ENCODE data around the gene CDCA4. TPM values are rescaled to one million over a fixed set of nuclear protein-coding genes. Genes with fewer than 3 reads are reported as not detected.
A peak's percentile ranks its signal among the peaks of the same experiment; 100 is the strongest.

Gene CDCA4
- total RNA-seq, 4 donors from 2014 or later: 5.7 to 8.5 (median 6.7) TPM

- TF ChIP-seq POLR2A (IDR thresholded peaks at IDR 0.05): no peak
- TF ChIP-seq, protein P1, sequence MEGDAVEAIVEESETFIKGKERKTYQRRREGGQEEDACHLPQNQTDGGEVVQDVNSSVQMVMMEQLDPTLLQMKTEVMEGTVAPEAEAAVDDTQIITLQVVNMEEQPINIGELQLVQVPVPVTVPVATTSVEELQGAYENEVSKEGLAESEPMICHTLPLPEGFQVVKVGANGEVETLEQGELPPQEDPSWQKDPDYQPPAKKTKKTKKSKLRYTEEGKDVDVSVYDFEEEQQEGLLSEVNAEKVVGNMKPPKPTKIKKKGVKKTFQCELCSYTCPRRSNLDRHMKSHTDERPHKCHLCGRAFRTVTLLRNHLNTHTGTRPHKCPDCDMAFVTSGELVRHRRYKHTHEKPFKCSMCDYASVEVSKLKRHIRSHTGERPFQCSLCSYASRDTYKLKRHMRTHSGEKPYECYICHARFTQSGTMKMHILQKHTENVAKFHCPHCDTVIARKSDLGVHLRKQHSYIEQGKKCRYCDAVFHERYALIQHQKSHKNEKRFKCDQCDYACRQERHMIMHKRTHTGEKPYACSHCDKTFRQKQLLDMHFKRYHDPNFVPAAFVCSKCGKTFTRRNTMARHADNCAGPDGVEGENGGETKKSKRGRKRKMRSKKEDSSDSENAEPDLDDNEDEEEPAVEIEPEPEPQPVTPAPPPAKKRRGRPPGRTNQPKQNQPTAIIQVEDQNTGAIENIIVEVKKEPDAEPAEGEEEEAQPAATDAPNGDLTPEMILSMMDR (IDR thresholded peaks at IDR 0.05): no peak
- no peak for TF ChIP-seq EP300 (IDR thresholded peaks at IDR 0.05)
- peaks cover 0 to 27% (median 17%) of the 10 kb centered on the region in 4 donors for H3K4me1 ChIP-seq
- H3K9me3 ChIP-seq: no peaks in the 10 kb centered on the region
- no peaks in the 10 kb centered on the region for H3K36me3 ChIP-seq
- peaks cover 0 to 2% of the 10 kb centered on the region in 2 donors for H3K27me3 ChIP-seq
- no peak overlapping the region for H3K27ac ChIP-seq
- WGBS, 2 donors: 74 to 81% methylated on average over 10 of the region's 10 CpGs
- H3K4me3 ChIP-seq: no peak overlapping the region
- no peak for DNase-seq (ENCODE audit: low spot score in 2 of 2)
Measured at GRCh38 chr14:104982548-104983230, 38.2 kb downstream of the CDCA4 start.

GRCh38 chr14:104981699-104982541, 39.0 kb downstream of the CDCA4 start:
- no peak overlapping the region for H3K4me3 ChIP-seq
- WGBS, 2 donors: 60 to 72% methylated on average over 8 to 17 of the region's 17 CpGs
- no peak for DNase-seq (ENCODE audit: low spot score in 2 of 2)
- H3K27me3 ChIP-seq: peaks cover 0 to 10% of the 10 kb centered on the region in 2 donors
- H3K9me3 ChIP-seq: no peaks in the 10 kb centered on the region
- TF ChIP-seq POLR2A (IDR thresholded peaks at IDR 0.05) (no peak), EP300 (IDR thresholded peaks at IDR 0.05) (no peak)
- TF ChIP-seq, protein P1 (IDR thresholded peaks at IDR 0.05): no peak
- H3K4me1 ChIP-seq: peaks cover 0 to 30% (median 23%) of the 10 kb centered on the region in 4 donors
- no peak overlapping the region for H3K27ac ChIP-seq
- no peaks in the 10 kb centered on the region for H3K36me3 ChIP-seq

- Histone ChIP-seq H3K9me3 (no peaks in the 10 kb centered on the region), H3K4me1 (peaks cover 0 to 30% (median 19%) of the 10 kb centered on the region in 4 donors), H3K36me3 (no peaks in the 10 kb centered on the region), H3K27me3 (peaks cover 0 to 15% of the 10 kb centered on the region in 2 donors), H3K27ac (peak overlapping the region in 1 of 4 donors; percentile 26), H3K4me3 (no peak overlapping the region)
- TF ChIP-seq EP300 (IDR thresholded peaks at IDR 0.05) (no peak), POLR2A (IDR thresholded peaks at IDR 0.05) (no peak)
- TF ChIP-seq, protein P1 (IDR thresholded peaks at IDR 0.05): no peak
- 89 to 92% methylated on average over 17 to 21 of the region's 22 CpGs for WGBS, 2 donors
- no peak for DNase-seq (ENCODE audit: low spot score in 2 of 2)
Measured at GRCh38 chr14:104980611-104981531, 40.0 kb downstream of the CDCA4 start.

GRCh38 chr14:104979758-104980610, 40.9 kb downstream of the CDCA4 start:
- Histone ChIP-seq H3K9me3 (no peaks in the 10 kb centered on the region), H3K4me3 (no peak overlapping the region), H3K36me3 (no peaks in the 10 kb centered on the region), H3K27me3 (peaks cover 0 to 20% of the 10 kb centered on the region in 2 donors), H3K27ac (peak overlapping the region in 1 of 4 donors; percentile 26), H3K4me1 (peaks cover 0 to 36% (median 20%) of the 10 kb centered on the region in 4 donors)
- WGBS, 2 donors: 76 to 86% methylated on average over 5 to 18 of the region's 19 CpGs
- DNase-seq (ENCODE audit: low spot score in 2 of 2): no peak
- TF ChIP-seq EP300 (IDR thresholded peaks at IDR 0.05): peak in 1 of 2 donors; percentile 8
- TF ChIP-seq, protein P1 (IDR thresholded peaks at IDR 0.05): no peak

Measured in tibial nerve (tissue), 4 donors.